HG03175 (cell line): ENCODE data around the gene DNALI1.

ENCODE experiments used
- ATAC-seq: cut with Tn5 transposase; IDR thresholded peaks from one replicate; pipeline ENCODE4 v1.9.1; 2021; ENCODE audit warnings: mild to moderate bottlenecking, moderate library complexity; ENCODE audit not compliant: unreplicated experiment

The DNALI1 gene

GRCh38 chr1:37601441-37601840 lies 44.7 kb downstream of the DNALI1 start:
- ATAC-seq, result no peak

- no peak for ATAC-seq
These were observed 46.3 kb downstream of the DNALI1 start for GRCh38 chr1:37602750-37603694.

GRCh38 chr1:37605061-37605650 lies 48.4 kb downstream of the DNALI1 start:
- ATAC-seq, result no peak

- no peak for ATAC-seq
These were observed 49.2 kb downstream of the DNALI1 start for GRCh38 chr1:37605806-37606474.

- ATAC-seq, result no peak
These were observed 49.9 kb downstream of the DNALI1 start for GRCh38 chr1:37606481-37607263.

- no peak for ATAC-seq
These were observed 52.3 kb downstream of the DNALI1 start for GRCh38 chr1:37609002-37609401.

- no peak for ATAC-seq
These were observed 53.3 kb downstream of the DNALI1 start for GRCh38 chr1:37609994-37610393.

GRCh38 chr1:37612186-37612585 lies 55.4 kb downstream of the DNALI1 start:
- no peak for ATAC-seq

- ATAC-seq, result no peak
These were observed 57.4 kb downstream of the DNALI1 start for GRCh38 chr1:37614105-37614504.

- ATAC-seq, result no peak
These were observed 59.6 kb downstream of the DNALI1 start for GRCh38 chr1:37616330-37616729.
